ENCODE data around the gene PEPD.

Gene PEPD

GRCh38 chr19:33405553-33406461 lies 115.8 kb downstream of the PEPD start:
- no peak overlapping the region for H3K4me2 ChIP-seq
- H3K27me3 ChIP-seq (ENCODE audit: insufficient read depth, low read depth) = no peaks in the 10 kb centered on the region
- no peaks in the 10 kb centered on the region for H3K4me1 ChIP-seq (ENCODE audit: low read depth, poor library complexity, severe bottlenecking)
- no peaks in the 10 kb centered on the region for H4K20me1 ChIP-seq (ENCODE audit: insufficient read depth)
- no peak overlapping the region for H3K27ac ChIP-seq
- no peak for TF ChIP-seq CTCF (conservative IDR thresholded peaks at IDR 0.05; ENCODE audit: low read depth, low read length)
- H3K9ac ChIP-seq = no peak overlapping the region
- no peak overlapping the region for H2AFZ ChIP-seq (ENCODE audit: low read depth)
- no peaks in the 10 kb centered on the region for H3K79me2 ChIP-seq (ENCODE audit: insufficient read depth, low read depth)
- no peaks in the 10 kb centered on the region for H3K36me3 ChIP-seq (ENCODE audit: insufficient read depth)
- H3K4me3 ChIP-seq (IDR thresholded peaks at IDR 0.05; ENCODE audit: insufficient read depth, low read depth, low read length) = no peak overlapping the region

DNA sequence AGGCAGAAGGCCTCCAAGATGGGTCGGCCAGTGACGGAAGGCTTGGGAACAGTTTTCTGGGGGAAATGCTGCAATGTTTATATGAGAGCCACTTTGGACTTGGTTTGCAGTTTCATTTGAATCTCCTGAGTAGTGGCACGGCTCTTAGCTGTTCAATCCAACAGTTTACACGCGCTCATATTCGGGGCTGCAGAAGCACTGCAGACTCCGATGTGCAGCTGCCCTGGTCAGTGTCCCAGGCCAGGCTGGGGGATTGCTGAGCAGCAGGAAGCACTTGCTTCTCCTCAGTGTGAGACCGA lies 116.4 kb downstream of the PEPD start:
- no peaks in the 10 kb centered on the region for H3K4me1 ChIP-seq (ENCODE audit: low read depth, poor library complexity, severe bottlenecking)
- H3K4me3 ChIP-seq (IDR thresholded peaks at IDR 0.05; ENCODE audit: insufficient read depth, low read depth, low read length) = no peak overlapping the region
- no peaks in the 10 kb centered on the region for H3K79me2 ChIP-seq (ENCODE audit: insufficient read depth, low read depth)
- H3K27ac ChIP-seq = no peak overlapping the region
- no peak overlapping the region for H3K9ac ChIP-seq
- no peak overlapping the region for H3K4me2 ChIP-seq
- no peaks in the 10 kb centered on the region for H3K36me3 ChIP-seq (ENCODE audit: insufficient read depth)
- no peaks in the 10 kb centered on the region for H4K20me1 ChIP-seq (ENCODE audit: insufficient read depth)
- TF ChIP-seq CTCF (conservative IDR thresholded peaks at IDR 0.05; ENCODE audit: low read depth, low read length) = no peak
- H2AFZ ChIP-seq (ENCODE audit: low read depth) = no peak overlapping the region
- no peaks in the 10 kb centered on the region for H3K27me3 ChIP-seq (ENCODE audit: insufficient read depth, low read depth)

GRCh38 chr19:33404506-33405253 lies 116.9 kb downstream of the PEPD start:
- Histone ChIP-seq H3K27ac (no peak overlapping the region), H3K4me2 (no peak overlapping the region)

GRCh38 chr19:33403973-33404304 lies 117.7 kb downstream of the PEPD start:
- no peak overlapping the region for H3K4me2 ChIP-seq
- no peaks in the 10 kb centered on the region for H3K4me1 ChIP-seq (ENCODE audit: low read depth, poor library complexity, severe bottlenecking)
- no peak overlapping the region for H3K27ac ChIP-seq

More at GRCh38 chr19:33404506-33405253, 116.9 kb downstream of the PEPD start:
- H3K4me3 ChIP-seq (IDR thresholded peaks at IDR 0.05; ENCODE audit: insufficient read depth, low read depth, low read length) = no peak overlapping the region
- no peaks in the 10 kb centered on the region for H4K20me1 ChIP-seq (ENCODE audit: insufficient read depth)
- no peaks in the 10 kb centered on the region for H3K79me2 ChIP-seq (ENCODE audit: insufficient read depth, low read depth)
- no peak overlapping the region for H2AFZ ChIP-seq (ENCODE audit: low read depth)
- no peaks in the 10 kb centered on the region for H3K27me3 ChIP-seq (ENCODE audit: insufficient read depth, low read depth)
- no peak for TF ChIP-seq CTCF (conservative IDR thresholded peaks at IDR 0.05; ENCODE audit: low read depth, low read length)
- no peaks in the 10 kb centered on the region for H3K4me1 ChIP-seq (ENCODE audit: low read depth, poor library complexity, severe bottlenecking)
- H3K36me3 ChIP-seq (ENCODE audit: insufficient read depth) = no peaks in the 10 kb centered on the region
- H3K9ac ChIP-seq = no peak overlapping the region

More at GRCh38 chr19:33403973-33404304, 117.7 kb downstream of the PEPD start:
- no peak overlapping the region for H2AFZ ChIP-seq (ENCODE audit: low read depth)
- no peaks in the 10 kb centered on the region for H3K36me3 ChIP-seq (ENCODE audit: insufficient read depth)
- no peak for TF ChIP-seq CTCF (conservative IDR thresholded peaks at IDR 0.05; ENCODE audit: low read depth, low read length)
- no peak overlapping the region for H3K4me3 ChIP-seq (IDR thresholded peaks at IDR 0.05; ENCODE audit: insufficient read depth, low read depth, low read length)
- H3K79me2 ChIP-seq (ENCODE audit: insufficient read depth, low read depth) = no peaks in the 10 kb centered on the region
- H3K9ac ChIP-seq = no peak overlapping the region
- H3K27me3 ChIP-seq (ENCODE audit: insufficient read depth, low read depth) = no peaks in the 10 kb centered on the region
- H4K20me1 ChIP-seq (ENCODE audit: insufficient read depth) = no peaks in the 10 kb centered on the region
